Measurements from ENCODE around the gene PAOX.
"Not testable (repeated sequence)": the region's sequence is repeated elsewhere in the genome, so short reads cannot be mapped to it uniquely, and the experiment has no call there.

Gene PAOX

DNA sequence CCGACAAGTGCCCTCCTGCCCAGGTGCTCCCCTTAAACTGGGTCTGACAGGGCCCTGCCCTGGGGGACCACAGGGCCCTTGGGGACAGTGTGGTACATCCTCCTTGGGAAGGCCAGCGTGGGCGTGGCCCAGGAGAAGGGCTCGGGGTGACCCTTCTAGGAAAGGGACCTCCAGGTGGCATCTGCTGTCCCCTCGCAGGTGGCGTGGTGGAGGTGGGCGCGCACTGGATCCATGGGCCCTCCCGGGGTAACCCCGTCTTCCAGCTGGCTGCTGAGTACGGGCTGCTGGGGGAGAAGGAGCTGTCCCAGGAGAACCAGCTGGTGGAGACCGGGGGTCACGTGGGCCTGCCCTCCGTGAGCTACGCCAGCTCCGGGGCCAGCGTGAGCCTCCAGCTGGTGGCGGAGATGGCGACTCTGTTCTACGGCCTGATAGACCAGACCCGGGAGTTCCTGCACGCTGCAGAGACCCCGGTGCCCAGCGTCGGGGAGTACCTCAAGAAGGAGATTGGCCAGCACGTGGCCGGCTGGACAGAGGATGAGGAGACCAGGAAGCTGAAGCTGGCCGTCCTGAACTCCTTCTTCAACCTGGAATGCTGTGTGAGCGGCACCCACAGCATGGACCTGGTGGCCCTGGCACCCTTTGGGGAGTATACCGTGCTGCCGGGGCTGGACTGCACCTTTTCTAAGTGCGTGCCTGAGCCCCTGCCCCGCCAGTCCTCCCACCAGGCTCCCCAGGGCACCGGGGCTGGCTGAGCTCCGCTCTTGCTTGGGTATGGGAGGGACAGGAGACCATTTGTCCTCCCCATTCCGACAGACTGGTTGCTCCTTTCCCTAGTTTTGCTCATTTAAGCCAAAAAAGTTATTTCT, 972 bp downstream of the PAOX start:
- H3K4me3 ChIP-seq (ENCODE audit: low read depth in 1 of 2, low read length in 2 of 2), result peak overlapping the region; percentile 52 to 87
- no peaks in the 10 kb centered on the region for H3K36me3 ChIP-seq (ENCODE audit: insufficient read depth, low read length)
- H3K27me3 ChIP-seq (ENCODE audit: control insufficient read depth in 1 of 2, insufficient read depth in 2 of 2, low read length in 2 of 2), result no peaks in the 10 kb centered on the region
- no peaks in the 10 kb centered on the region for H3K9me3 ChIP-seq (ENCODE audit: low read length)
- H3K27ac ChIP-seq (ENCODE audit: low read depth, low read length), result peak overlapping the region; percentile 68
- peaks cover 11% of the 10 kb centered on the region for H3K4me1 ChIP-seq (ENCODE audit: insufficient read depth, low read length)
- H3K9ac ChIP-seq (ENCODE audit: low read length), result no peak overlapping the region

DNA sequence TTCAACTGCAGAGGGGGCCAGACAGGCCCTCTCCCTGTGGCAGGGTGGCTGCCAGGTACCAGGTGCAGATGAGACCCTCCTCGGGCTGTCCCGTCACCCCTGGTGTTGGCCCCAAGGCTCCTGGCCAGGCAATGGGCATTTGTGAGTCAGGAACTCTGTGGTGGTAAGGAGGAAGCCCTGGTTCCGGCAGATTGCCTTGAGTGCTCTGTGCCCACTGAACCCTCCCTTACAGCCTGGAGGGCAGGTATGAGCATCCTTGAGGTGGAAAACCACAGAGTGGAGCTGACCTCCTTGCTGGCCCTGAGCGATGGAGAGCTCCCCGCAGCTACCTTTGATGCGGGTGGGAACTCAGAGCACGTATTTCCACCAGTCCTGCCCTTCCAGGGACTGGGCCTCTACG, 2.0 kb downstream of the PAOX start:
- no peak overlapping the region for H3K27ac ChIP-seq (ENCODE audit: low read depth, low read length)

DNA sequence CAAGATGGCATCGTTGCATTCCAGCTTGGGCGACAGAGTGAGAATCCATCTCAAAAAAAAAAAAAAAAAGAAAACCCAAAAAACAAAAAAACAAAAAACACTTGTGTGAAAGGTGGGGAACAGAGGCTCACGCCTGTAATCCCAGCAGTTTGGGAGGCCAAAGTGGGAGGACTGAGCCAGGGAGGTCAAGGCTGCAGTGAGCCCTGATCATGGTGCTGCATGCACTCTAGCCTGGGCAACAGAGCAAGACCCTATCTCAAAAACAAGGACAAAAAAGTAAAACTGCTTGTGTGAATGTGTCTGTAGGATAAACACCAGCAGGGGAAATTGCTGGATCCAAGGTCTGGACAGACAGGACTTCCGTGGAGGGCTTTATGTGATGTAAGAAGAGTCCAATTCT, 4.5 kb downstream of the PAOX start:
- no peak overlapping the region for H3K27ac ChIP-seq (ENCODE audit: low read depth, low read length)
- no peak overlapping the region for H3K9ac ChIP-seq (ENCODE audit: low read length)
- no peaks in the 10 kb centered on the region for H3K36me3 ChIP-seq (ENCODE audit: insufficient read depth, low read length)
- peaks cover 4% of the 10 kb centered on the region for H3K4me1 ChIP-seq (ENCODE audit: insufficient read depth, low read length)
- H3K27me3 ChIP-seq (ENCODE audit: control insufficient read depth in 1 of 2, insufficient read depth in 2 of 2, low read length in 2 of 2), result no peaks in the 10 kb centered on the region
- H3K9me3 ChIP-seq (ENCODE audit: low read length), result no peaks in the 10 kb centered on the region
- no peak overlapping the region for H3K4me3 ChIP-seq (ENCODE audit: low read depth in 1 of 2, low read length in 2 of 2)

More for the DNA sequence above, 2.0 kb downstream of the PAOX start:
- H3K4me1 ChIP-seq (ENCODE audit: insufficient read depth, low read length), result peaks cover 11% of the 10 kb centered on the region
- H3K4me3 ChIP-seq (ENCODE audit: low read depth in 1 of 2, low read length in 2 of 2), result no peak overlapping the region
- H3K9ac ChIP-seq (ENCODE audit: low read length), result no peak overlapping the region
- H3K9me3 ChIP-seq (ENCODE audit: low read length), result no peaks in the 10 kb centered on the region
- H3K27me3 ChIP-seq (ENCODE audit: control insufficient read depth in 1 of 2, insufficient read depth in 2 of 2, low read length in 2 of 2), result no peaks in the 10 kb centered on the region
- no peaks in the 10 kb centered on the region for H3K36me3 ChIP-seq (ENCODE audit: insufficient read depth, low read length)

DNA sequence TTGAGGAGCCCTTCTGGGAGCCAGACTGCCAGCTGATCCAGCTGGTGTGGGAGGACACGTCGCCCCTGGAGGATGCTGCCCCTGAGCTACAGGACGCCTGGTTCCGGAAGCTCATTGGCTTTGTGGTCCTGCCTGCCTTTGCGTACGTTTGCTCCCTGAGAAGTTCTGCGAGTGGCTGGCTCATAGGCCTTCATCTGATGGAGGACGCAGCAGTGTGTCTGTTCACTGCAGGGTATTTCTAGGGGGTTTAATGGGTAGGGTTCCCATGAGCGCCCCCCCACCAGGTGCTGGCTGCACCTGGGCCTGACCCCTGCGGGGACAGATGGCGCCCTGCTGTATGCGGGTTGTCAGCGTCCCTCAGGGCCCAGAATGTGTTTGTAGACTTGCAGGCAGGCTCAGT, 5.0 kb downstream of the PAOX start:
- Histone ChIP-seq H3K4me3 (ENCODE audit: low read depth in 1 of 2, low read length in 2 of 2) (no peak overlapping the region), H3K27ac (ENCODE audit: low read depth, low read length) (no peak overlapping the region), H3K27me3 (ENCODE audit: control insufficient read depth in 1 of 2, insufficient read depth in 2 of 2, low read length in 2 of 2) (no peaks in the 10 kb centered on the region), H3K36me3 (ENCODE audit: insufficient read depth, low read length) (no peaks in the 10 kb centered on the region), H3K9me3 (ENCODE audit: low read length) (no peaks in the 10 kb centered on the region), H3K9ac (ENCODE audit: low read length) (no peak overlapping the region), H3K4me1 (ENCODE audit: insufficient read depth, low read length) (peaks cover 4% of the 10 kb centered on the region)

DNA sequence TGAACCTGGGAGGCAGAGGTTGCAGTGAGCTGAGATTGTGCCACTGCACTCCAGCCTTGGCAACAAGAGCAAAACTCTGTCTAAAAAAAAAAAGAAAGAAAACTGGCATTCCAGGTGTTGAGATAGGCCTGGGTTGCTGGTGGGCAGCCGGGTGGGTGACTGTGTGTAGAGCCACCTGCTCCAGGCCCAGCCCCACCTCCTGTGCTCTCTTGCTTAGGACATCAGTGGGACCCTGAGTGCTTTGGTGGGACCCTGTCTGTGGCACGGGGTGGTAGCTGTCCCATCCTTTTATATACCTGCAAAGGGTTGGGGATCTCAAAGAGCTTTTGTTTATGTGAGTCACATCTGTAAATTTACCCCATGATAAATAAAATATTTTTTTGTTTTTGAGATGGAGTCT, 6.2 kb downstream of the PAOX start:
- H3K4me3 ChIP-seq (ENCODE audit: low read depth in 1 of 2, low read length in 2 of 2), result no peak overlapping the region
- H3K9ac ChIP-seq (ENCODE audit: low read length), result no peak overlapping the region
- no peaks in the 10 kb centered on the region for H3K36me3 ChIP-seq (ENCODE audit: insufficient read depth, low read length)
- no peaks in the 10 kb centered on the region for H3K4me1 ChIP-seq (ENCODE audit: insufficient read depth, low read length)
- H3K27ac ChIP-seq (ENCODE audit: low read depth, low read length), result no peak overlapping the region
- H3K9me3 ChIP-seq (ENCODE audit: low read length), result no peaks in the 10 kb centered on the region
- no peaks in the 10 kb centered on the region for H3K27me3 ChIP-seq (ENCODE audit: control insufficient read depth in 1 of 2, insufficient read depth in 2 of 2, low read length in 2 of 2)

DNA sequence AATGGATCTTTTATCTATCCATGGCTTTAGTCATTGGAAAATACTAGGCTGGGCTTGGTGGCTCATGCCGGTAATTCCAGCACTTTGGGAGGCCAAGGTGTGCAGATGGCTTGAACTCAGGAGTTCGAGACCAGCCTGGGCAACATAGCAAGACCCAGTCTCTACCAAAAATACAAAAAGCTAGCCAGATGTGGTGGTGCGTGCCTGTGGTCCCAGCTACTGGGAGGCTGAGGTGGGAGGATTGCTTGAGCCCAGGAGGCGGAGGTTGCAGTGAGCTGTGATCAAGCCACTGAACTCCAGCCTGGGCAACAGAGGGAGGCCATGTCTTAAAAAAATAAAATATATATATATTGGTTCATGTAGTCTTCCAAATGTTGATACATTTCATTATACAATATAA, 7.9 kb downstream of the PAOX start:
- not testable (repeated sequence) for H3K27ac ChIP-seq (ENCODE audit: low read depth, low read length); H3K36me3 ChIP-seq (ENCODE audit: insufficient read depth, low read length); H3K4me3 ChIP-seq (ENCODE audit: low read depth in 1 of 2, low read length in 2 of 2); H3K27me3 ChIP-seq (ENCODE audit: control insufficient read depth in 1 of 2, insufficient read depth in 2 of 2, low read length in 2 of 2); H3K4me1 ChIP-seq (ENCODE audit: insufficient read depth, low read length); H3K9me3 ChIP-seq (ENCODE audit: low read length); H3K9ac ChIP-seq (ENCODE audit: low read length)

DNA sequence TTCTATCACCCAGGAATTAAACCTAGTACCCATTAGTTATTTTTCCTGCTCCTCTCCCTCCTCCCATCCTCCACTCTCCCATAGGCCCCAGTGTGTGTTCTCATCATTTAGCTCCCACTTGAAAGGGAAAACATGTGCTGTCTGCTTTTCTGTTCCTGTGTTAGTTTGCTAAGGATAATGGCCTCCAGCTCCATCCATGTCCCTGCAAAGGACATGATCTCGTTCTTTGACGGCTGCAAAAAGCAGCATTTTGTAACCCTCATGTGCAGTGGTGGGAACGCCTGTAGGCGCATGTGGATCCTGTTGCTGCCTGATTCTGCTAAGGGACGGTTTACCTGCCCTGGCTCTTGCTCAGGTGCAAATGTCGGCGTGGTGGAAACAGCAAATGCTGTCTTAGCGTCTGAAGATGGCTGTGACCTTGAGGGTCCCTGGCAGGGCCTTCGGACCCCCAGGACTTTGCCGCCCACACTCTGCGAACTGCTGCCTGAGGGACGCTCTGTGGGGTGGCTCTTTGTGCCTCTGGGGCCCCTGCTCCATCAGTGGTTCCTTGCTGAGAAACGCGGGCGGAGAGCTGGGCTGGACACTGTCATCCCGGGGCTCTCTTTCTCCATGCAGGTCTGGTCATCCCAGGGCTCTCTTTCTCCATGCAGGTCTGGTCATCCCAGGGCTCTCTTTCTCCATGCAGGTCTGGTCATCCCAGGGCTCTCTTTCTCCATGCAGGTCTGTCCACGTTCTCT, 9.3 kb downstream of the PAOX start:
- H3K9me3 ChIP-seq (ENCODE audit: low read length), result no peaks in the 10 kb centered on the region
- H3K4me1 ChIP-seq (ENCODE audit: insufficient read depth, low read length), result no peaks in the 10 kb centered on the region
- no peak overlapping the region for H3K27ac ChIP-seq (ENCODE audit: low read depth, low read length)
- no peak overlapping the region for H3K4me3 ChIP-seq (ENCODE audit: low read depth in 1 of 2, low read length in 2 of 2)
- no peaks in the 10 kb centered on the region for H3K27me3 ChIP-seq (ENCODE audit: control insufficient read depth in 1 of 2, insufficient read depth in 2 of 2, low read length in 2 of 2)
- peaks cover 6% of the 10 kb centered on the region for H3K36me3 ChIP-seq (ENCODE audit: insufficient read depth, low read length)
- no peak overlapping the region for H3K9ac ChIP-seq (ENCODE audit: low read length)

DNA sequence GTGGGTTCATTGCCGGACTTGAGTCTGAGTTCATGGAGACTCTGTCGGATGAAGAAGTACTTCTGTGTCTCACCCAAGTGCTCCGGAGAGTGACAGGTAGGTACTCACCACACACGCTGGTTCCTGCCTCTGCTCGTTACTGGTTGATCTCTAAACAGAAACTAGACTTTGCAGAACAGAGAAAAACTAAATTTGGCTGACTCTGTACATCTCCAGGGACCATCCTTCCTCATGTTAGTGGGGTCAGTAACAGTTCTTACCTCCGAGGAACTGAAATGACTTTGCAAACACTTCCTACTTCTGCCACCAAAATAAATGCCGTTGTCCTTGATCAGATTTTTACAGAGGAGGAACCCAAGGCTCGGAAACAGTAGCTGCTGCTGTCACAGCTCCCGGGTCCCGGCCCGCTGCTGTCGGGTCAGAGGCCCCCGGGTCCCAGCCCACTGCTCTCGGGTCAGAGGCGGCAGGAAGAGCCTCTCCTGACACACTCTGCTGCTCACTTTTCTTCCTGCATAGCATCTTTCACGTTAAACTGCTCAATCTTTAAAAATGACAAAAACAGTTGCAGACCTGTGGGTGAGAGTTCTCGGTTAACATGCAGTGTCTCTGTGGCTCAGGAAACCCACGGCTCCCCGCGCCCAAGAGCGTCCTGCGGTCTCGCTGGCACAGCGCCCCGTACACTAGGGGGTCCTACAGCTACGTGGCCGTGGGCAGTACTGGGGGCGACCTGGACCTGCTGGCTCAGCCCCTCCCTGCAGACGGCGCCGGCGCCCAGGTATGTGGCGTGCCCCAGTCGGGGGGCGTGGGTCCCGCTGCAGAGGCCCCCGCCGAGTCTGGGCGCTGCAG, 10.1 kb downstream of the PAOX start:
- Histone ChIP-seq H3K36me3 (ENCODE audit: insufficient read depth, low read length) (peaks cover 6% of the 10 kb centered on the region), H3K4me3 (ENCODE audit: low read depth in 1 of 2, low read length in 2 of 2) (no peak overlapping the region), H3K4me1 (ENCODE audit: insufficient read depth, low read length) (no peaks in the 10 kb centered on the region), H3K27ac (ENCODE audit: low read depth, low read length) (no peak overlapping the region), H3K9me3 (ENCODE audit: low read length) (no peaks in the 10 kb centered on the region), H3K9ac (ENCODE audit: low read length) (no peak overlapping the region), H3K27me3 (ENCODE audit: control insufficient read depth in 1 of 2, insufficient read depth in 2 of 2, low read length in 2 of 2) (no peaks in the 10 kb centered on the region)

DNA sequence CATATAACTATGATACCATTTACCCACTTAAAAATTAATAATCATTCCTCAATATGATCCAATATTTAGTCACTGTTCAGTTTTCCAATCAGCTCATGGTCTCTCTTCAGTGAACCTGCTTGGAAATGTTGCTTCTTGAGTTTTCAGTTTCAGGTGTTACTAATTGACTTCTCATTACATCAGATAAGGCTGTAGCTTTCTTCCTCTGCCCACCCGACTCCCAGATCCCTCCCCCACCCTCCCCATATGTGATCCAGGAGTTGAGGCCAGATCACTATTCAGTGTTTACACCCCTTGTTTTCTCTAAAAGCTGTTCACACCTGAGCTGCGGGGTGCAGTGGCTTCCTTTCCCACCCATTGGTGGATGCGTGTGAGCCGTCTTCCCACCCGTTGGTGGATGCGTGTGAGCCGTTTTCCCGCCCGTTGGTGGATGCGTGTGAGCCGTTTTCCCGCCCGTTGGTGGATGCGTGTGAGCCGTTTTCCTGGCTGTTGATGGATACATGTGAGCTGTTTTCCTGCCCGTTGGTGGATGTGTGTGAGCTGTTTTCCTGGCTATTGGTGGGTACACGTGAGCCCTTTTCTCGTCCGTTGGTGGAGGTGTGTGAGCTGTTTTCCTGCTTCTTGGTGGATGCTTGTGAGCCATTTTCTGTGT, 11.7 kb downstream of the PAOX start:
- no peak overlapping the region for H3K9ac ChIP-seq (ENCODE audit: low read length)
- H3K9me3 ChIP-seq (ENCODE audit: low read length), result no peaks in the 10 kb centered on the region
- no peaks in the 10 kb centered on the region for H3K4me1 ChIP-seq (ENCODE audit: insufficient read depth, low read length)
- no peak overlapping the region for H3K4me3 ChIP-seq (ENCODE audit: low read depth in 1 of 2, low read length in 2 of 2)
- H3K27me3 ChIP-seq (ENCODE audit: control insufficient read depth in 1 of 2, insufficient read depth in 2 of 2, low read length in 2 of 2), result no peaks in the 10 kb centered on the region
- peaks cover 6% of the 10 kb centered on the region for H3K36me3 ChIP-seq (ENCODE audit: insufficient read depth, low read length)
- no peak overlapping the region for H3K27ac ChIP-seq (ENCODE audit: low read depth, low read length)

DNA sequence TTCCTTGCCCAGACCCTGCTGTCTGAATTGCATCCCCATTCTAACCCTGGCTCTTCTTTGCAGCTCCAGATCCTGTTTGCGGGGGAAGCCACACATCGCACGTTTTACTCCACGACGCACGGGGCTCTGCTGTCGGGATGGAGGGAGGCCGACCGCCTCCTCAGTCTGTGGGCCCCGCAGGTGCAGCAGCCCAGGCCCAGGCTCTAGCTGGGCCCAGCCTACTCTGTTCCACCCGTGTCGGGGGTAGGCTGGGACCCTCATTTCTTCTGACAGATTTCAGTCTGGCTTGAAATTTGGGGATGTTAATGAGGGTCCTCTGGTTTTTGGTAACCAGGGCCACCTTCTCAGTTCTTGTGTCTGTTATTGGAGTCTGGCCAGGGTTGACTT, 12.2 kb downstream of the PAOX start:
- no peak overlapping the region for H3K27ac ChIP-seq (ENCODE audit: low read depth, low read length)

More for the DNA sequence above, 12.2 kb downstream of the PAOX start:
- no peak overlapping the region for H3K4me3 ChIP-seq (ENCODE audit: low read depth in 1 of 2, low read length in 2 of 2)
- H3K9me3 ChIP-seq (ENCODE audit: low read length), result no peaks in the 10 kb centered on the region
- H3K4me1 ChIP-seq (ENCODE audit: insufficient read depth, low read length), result no peaks in the 10 kb centered on the region
- no peaks in the 10 kb centered on the region for H3K27me3 ChIP-seq (ENCODE audit: control insufficient read depth in 1 of 2, insufficient read depth in 2 of 2, low read length in 2 of 2)
- H3K9ac ChIP-seq (ENCODE audit: low read length), result no peak overlapping the region
- peaks cover 11% of the 10 kb centered on the region for H3K36me3 ChIP-seq (ENCODE audit: insufficient read depth, low read length)

Measured in muscle layer of colon (tissue), 2 donors.